Nephron (organoid): ENCODE measurements around the gene GAK.

Source experiments
- H3K27ac Mint-ChIP-seq, 3 experiments: 2 replicates each; pipeline ENCODE4 v1.8.0; 2020; ENCODE audit warnings: mixed read lengths in 3 of 3, mild to moderate bottlenecking in 2 of 3, moderate library complexity in 1 of 3
- H3K27me3 Mint-ChIP-seq: 2 replicates; pipeline ENCODE4 v1.8.0; 2021; ENCODE audit warnings: low read depth, mild to moderate bottlenecking, moderate library complexity, mixed read lengths
- H3K36me3 Mint-ChIP-seq: 2 replicates; pipeline ENCODE4 v1.8.0; 2020; ENCODE audit warnings: low read depth, mixed read lengths
- H3K4me1 Mint-ChIP-seq: 2 replicates; pipeline ENCODE4 v1.8.0; 2020; ENCODE audit warnings: mixed read lengths
- H3K4me3 Mint-ChIP-seq, 3 experiments: 2 replicates each; pipeline ENCODE4 v1.8.0; 2020; ENCODE audit warnings: mild to moderate bottlenecking in 3 of 3, mixed read lengths in 3 of 3, moderate library complexity in 2 of 3
- H3K9me3 Mint-ChIP-seq: 2 replicates; pipeline ENCODE4 v1.8.0; 2020; ENCODE audit warnings: mixed read lengths
- TF ChIP-seq, protein P1 (sequence below), 3 experiments: fragments of 200-600 bp; sonication (generic); IDR thresholded peaks; one replicate each; pipeline ENCODE4 v1.5.0; 2021; ENCODE audit warnings: antibody characterized with exemption in 3 of 3; ENCODE audit not compliant: unreplicated experiment in 3 of 3

The GAK gene

DNA sequence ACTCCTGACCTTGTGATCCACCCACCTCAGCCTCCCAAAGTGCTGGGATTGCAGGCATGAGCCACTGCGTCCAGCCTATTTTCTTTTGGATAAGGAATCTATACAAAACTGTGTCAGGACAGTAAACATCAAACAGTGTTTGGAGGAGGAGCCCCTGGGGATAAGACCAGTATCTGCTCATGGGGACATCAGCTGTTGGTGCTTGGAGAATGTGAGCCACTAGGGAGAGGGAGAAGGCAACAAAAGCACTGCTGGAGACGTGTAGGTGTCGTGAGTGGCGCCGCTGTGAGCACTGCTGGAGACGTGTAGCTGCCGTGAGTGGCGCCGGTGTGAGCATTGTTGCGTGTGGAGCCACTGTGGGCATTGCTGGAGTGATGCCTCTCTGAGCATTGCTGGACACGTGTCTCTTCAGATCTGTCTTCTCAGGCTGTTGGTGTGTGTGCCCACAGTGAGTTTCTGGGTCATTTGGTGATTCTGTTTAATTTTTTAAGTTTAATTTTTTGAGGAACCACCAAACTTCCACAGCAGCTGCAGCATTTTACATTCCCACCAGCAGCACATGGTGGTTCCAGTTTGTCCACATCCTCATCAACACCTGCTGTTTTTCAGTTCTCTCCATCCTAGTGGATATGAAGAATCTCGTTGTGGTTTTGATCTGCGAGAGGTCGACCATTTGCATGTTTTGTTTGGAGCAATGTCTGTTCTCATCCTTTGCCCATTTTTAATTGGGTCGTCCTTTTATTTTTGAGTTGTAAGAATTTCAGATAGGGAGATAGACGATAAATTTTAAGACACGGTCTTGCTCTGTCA, 22.3 kb upstream of the GAK start:
- Mint-ChIP-seq H3K36me3 (peaks cover 12% of the 10 kb centered on the region), H3K9me3 (no peaks in the 10 kb centered on the region), H3K27ac (no peak overlapping the region), H3K4me3 (no peak overlapping the region), H3K4me1 (peaks cover 4% of the 10 kb centered on the region), H3K27me3 (no peaks in the 10 kb centered on the region)
- TF ChIP-seq, protein P1, sequence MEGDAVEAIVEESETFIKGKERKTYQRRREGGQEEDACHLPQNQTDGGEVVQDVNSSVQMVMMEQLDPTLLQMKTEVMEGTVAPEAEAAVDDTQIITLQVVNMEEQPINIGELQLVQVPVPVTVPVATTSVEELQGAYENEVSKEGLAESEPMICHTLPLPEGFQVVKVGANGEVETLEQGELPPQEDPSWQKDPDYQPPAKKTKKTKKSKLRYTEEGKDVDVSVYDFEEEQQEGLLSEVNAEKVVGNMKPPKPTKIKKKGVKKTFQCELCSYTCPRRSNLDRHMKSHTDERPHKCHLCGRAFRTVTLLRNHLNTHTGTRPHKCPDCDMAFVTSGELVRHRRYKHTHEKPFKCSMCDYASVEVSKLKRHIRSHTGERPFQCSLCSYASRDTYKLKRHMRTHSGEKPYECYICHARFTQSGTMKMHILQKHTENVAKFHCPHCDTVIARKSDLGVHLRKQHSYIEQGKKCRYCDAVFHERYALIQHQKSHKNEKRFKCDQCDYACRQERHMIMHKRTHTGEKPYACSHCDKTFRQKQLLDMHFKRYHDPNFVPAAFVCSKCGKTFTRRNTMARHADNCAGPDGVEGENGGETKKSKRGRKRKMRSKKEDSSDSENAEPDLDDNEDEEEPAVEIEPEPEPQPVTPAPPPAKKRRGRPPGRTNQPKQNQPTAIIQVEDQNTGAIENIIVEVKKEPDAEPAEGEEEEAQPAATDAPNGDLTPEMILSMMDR (IDR thresholded peaks at IDR 0.05; ENCODE audit: unreplicated experiment in 3 of 3) = no peak

DNA sequence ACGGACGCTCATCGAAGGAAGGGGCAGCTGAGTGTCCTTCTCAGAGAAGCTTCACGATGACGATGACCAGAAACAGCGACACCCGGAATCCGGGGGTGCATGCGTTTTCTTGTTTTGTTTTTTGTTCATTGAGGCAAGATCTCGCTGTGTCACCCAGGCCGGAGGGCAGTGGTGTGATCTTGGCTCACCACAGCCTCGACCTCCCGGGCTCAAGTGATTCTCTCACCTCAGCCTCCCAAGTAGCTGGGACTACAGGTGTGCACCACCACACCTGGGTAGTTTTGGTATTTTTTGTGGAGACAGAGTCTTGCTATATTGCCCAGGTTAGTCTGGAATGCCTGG, 21.4 kb upstream of the GAK start:
- H3K9me3 Mint-ChIP-seq = no peaks in the 10 kb centered on the region
- H3K27ac Mint-ChIP-seq = no peak overlapping the region
- peaks cover 4% of the 10 kb centered on the region for H3K4me1 Mint-ChIP-seq
- TF ChIP-seq, protein P1 (IDR thresholded peaks at IDR 0.05; ENCODE audit: unreplicated experiment in 3 of 3) = no peak
- H3K27me3 Mint-ChIP-seq = no peaks in the 10 kb centered on the region
- peaks cover 12% of the 10 kb centered on the region for H3K36me3 Mint-ChIP-seq
- H3K4me3 Mint-ChIP-seq = no peak overlapping the region

DNA sequence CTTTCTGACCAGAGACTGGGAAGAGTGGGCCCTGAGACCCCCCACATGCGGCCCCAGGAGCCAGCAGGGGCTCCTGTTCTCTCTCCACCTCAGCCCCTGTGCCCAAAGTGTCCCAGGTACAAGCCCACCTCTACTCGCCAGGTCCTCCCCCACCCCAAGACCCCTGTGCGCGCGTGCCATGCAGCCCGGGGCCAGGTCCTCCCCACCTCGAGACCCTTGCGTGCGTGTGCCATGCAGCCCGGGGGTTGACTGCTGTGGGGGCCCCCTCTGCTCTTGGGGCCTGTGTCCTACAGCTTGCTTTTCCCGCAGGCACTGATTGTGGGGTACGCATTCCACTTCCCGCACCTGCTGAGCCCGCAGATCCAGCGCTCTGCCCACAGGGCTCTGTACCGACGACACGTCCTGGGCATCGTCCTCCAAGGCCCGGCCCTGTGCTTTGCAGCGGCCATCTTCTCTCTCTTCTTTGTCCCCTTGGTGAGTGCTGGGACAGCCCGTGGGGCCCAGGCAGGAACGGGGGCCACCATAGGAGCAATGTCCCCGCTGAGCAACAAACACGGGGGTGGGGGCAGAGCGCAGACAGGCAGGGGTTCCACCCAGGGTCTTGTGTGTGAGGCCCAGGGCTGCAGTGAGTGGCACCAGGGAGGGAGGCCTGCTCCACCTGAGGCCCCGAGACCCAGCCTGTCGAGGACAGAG, 20.9 kb upstream of the GAK start:
- peaks cover 4% of the 10 kb centered on the region for H3K4me1 Mint-ChIP-seq

DNA sequence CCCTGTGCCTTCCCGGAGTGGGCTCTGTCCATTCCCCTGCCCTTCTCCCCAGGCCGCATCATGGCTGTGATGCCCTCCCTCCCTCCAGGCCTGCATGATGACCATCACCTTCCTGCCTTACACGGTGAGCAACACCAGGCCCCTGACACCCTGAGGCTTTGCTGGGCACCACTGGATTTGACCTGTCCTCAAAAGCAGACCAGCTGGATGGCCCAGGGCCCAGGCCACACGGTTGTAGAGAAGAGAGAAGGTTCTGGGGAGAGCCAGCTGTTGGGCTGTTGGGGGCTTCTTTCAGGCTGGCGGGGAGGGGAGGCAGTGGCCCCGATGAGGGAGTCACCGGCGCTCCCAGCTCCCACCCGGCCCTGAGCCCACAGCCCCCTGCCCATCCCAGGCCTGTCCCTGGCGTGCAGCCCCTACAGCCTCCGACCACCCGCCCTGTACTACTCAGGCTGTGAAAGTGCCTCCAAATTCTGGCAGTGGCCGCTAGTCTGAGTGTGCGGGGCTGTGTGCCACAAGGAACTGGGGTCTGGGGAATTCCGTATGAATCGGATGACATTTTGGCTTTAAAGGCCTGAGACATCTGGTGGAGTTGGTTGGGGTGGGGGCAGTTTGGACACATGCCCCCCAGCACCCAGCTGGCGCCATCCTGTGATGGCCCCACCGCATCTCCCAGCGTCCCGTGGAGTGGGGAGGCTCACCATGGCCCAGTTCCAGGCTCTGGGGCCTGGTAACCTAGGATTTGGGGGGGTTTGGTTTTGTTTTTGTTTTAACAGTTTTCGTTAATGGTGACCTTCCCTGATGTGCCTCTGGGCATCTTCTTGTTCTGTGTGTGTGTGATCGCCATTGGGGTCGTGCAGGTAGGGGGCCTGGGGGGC, 19.7 kb upstream of the GAK start:
- TF ChIP-seq, protein P1 (IDR thresholded peaks at IDR 0.05; ENCODE audit: unreplicated experiment in 3 of 3) = no peak

More for the DNA sequence above, 20.9 kb upstream of the GAK start:
- H3K27me3 Mint-ChIP-seq = no peaks in the 10 kb centered on the region
- H3K4me3 Mint-ChIP-seq = no peak overlapping the region
- H3K36me3 Mint-ChIP-seq = peaks cover 12% of the 10 kb centered on the region
- TF ChIP-seq, protein P1 (IDR thresholded peaks at IDR 0.05; ENCODE audit: unreplicated experiment in 3 of 3) = no peak
- no peaks in the 10 kb centered on the region for H3K9me3 Mint-ChIP-seq
- H3K27ac Mint-ChIP-seq = no peak overlapping the region

DNA sequence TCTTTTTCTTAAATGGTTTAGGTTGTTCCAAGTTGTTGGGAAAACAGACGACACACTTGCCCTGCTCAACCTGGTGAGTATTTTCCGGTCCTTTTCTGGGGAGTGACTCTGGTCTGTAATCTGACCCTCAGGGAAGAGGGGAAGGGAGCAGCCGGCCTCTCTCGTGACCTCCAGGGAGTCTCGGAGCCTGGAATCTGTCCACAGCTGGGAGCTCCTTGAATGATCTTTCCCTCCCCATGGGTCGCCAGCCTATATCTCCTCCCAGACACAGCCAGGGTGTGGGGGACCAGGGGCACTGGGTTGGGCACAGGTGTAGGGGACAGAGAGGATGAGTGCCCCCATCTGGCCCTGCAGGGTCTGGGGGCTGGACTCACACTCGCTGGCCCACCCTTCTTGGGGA, 19.1 kb upstream of the GAK start:
- Mint-ChIP-seq H3K36me3 (peaks cover 9% of the 10 kb centered on the region), H3K9me3 (no peaks in the 10 kb centered on the region)

More for the DNA sequence above, 19.7 kb upstream of the GAK start:
- Mint-ChIP-seq H3K27ac (no peak overlapping the region), H3K36me3 (peaks cover 12% of the 10 kb centered on the region), H3K27me3 (no peaks in the 10 kb centered on the region), H3K4me3 (no peak overlapping the region), H3K9me3 (no peaks in the 10 kb centered on the region), H3K4me1 (peaks cover 4% of the 10 kb centered on the region)

More for the DNA sequence above, 19.1 kb upstream of the GAK start:
- TF ChIP-seq, protein P1 (IDR thresholded peaks at IDR 0.05; ENCODE audit: unreplicated experiment in 3 of 3) = no peak
- no peak overlapping the region for H3K27ac Mint-ChIP-seq
- H3K27me3 Mint-ChIP-seq = peaks cover 5% of the 10 kb centered on the region
- H3K4me1 Mint-ChIP-seq = peaks cover 4% of the 10 kb centered on the region
- H3K4me3 Mint-ChIP-seq = no peak overlapping the region
